GM18861 (cell line): ENCODE measurements around the gene TXN.
"Not testable (repeated sequence)": the region's sequence is repeated elsewhere in the genome, so short reads cannot be mapped to it uniquely, and the experiment has no call there.

ENCODE experiments used
- ATAC-seq: cut with Tn5 transposase; IDR thresholded peaks from one replicate; pipeline ENCODE4 v1.9.1; 2021; ENCODE audit not compliant: unreplicated experiment

The TXN gene

GRCh38 chr9:110257956-110258355 is 1.6 kb upstream of the TXN start:
- ATAC-seq: no peak

DNA sequence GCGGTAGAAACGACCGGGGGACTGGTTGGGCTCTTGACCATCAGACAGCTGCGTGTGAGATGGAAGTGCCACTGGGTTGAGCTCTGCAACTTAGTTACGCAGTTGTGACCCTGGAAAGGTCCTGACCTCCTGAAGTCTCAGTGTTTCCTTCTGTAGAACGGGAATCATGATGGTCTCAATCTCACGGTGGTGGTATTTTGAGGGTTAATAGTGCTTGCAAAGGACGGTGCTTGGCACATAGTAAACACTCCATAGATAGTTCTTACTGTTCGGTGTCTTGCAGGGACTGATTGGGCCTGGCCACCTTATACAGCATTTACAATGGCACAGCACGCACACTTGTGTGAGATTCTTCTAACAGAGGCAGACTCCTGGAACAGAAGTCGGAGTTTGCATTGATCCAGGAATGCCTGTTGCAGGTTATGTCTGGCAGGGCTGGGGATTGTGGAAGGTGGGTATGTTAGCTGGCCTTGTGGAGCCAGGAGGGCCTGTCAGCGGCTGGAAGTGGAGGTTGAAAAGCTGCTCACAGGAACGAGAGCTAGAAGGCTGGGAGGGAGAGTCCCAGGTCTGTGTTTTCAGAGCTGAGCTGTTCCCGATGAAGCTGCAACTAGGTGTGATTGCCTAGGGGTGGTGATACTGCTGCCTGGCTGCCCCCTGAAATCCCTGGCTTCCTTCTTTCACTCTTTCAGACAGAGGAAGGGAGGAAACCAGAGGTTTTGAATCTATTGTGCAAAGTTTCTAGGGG is 962 bp upstream of the TXN start:
- no peak for ATAC-seq

DNA sequence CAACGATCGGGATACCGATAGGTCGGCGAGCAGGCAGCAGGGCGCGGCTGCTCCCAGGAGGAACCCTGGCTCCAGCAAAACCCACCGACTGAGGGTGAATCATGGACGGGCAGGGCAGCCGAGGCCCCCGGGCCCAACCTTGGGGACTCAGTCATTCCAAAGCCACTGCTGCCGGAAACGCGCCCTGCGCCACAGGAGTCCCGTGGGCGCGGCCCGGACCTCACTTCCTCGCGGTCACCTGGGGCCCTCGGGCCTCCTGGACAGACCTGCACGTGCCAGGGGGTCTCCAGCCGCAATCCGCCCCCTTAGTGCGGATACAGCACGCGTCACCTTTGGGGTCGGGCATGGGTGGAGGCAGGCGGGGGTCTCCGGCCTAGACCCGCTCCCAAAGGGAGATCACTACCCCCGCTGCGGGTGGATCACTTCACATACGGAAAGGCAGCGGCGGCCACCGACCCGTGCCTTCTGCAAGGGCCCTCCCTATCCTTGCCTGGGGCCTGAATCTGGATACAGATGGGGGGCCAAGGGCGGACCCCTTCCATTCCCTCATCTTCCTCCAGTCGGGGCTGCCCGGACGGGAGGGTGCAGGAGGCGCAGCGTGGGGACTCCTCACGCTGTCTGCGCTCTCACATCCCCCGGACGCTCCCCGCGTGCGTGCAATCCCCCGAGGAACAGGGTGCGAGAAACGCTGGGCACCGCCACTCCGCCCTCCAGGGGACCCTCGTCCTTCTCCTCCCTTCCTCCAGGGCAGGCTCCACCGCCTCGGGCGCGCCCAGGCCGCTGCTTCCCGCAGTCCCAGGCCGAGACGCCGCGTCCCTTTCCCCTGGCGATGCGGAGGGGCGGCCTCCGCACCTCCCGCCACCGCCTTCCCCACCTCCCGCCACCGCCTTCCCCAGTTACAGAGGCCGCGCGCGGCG is 586 bp downstream of the TXN start:
- ATAC-seq: peak; percentile 5

DNA sequence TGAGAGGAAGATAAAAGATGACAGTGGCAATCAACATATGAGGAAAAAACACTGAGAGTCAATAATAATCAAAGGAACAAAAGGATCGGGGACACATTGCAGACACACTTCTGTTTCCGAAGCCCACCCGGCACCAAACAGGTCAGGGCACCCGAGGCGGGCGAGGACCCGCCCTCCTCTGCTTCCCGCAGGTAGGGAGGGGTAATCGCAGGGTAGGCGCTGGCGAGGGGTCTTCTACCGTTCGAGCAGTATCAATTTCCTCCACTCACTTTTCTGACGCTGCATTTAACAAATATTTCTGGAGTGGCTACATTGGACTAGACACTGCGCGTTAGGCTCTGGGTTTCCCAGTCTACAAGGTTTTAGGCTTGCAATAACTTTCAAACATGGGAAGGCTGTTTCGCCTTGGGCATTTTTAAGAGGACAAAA is 1.3 kb downstream of the TXN start:
- no peak for ATAC-seq

- ATAC-seq: no peak
These were observed 1.8 kb downstream of the TXN start for GRCh38 chr9:110254500-110254899.

GRCh38 chr9:110252509-110253139 is 3.7 kb downstream of the TXN start:
- no peak for ATAC-seq

GRCh38 chr9:110251770-110252169 is 4.5 kb downstream of the TXN start:
- ATAC-seq: not testable (repeated sequence)

DNA sequence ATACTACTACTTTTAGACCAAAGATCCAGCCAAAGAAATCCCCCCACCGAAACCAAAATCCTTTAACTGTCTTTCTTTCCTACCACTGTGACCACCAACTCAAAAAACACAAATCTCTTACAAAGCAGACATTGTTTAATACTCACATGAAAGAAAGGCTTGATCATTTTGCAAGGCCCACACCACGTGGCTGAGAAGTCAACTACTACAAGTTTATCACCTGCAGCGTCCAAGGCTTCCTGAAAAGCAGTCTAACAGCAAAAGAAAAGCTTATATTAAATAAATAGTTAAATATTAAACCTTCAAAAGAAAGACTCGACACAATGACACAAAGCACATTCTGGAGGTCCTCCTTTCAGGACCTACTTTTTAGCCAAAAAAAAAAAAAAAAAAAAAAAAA is 5.1 kb downstream of the TXN start:
- ATAC-seq: no peak

DNA sequence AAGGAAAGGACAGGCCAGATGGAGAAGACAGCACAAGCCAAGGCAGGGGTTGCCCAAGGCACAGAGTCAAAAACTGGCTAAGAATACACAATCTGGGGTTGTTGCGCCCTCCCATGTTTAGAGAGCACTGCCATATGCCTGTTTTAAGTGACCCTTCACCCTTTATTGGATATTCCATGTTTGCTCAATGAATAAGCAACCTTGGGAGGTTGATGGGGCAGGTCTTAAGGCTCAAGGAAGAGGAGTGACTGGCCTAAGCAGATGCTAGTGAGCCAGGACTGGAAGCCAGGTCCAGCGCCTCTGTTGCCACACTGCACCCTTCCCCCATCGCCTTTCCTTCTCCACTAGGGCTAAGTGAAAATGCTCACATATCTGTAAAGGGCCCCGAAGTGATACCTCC is 6.7 kb downstream of the TXN start:
- no peak for ATAC-seq

DNA sequence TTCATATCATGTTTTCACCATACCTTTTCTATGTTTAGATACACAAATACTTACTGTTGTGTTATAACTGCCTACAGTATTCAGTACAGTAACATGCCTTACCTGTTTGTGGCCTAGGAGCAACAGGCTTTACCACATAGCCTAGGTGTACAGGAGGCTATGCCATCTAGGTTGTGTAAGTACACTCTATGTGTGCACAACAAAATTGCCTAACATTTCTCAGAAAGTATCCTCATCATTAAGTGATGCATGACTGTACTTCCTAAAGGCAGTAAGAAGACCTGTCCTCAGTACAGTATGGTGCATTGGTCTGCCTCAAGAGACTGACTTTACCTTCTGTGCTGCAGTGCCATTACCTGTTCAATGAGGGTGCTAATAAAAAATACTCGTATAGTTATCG is 7.9 kb downstream of the TXN start:
- ATAC-seq: no peak

GRCh38 chr9:110246214-110246613 is 10.1 kb downstream of the TXN start:
- ATAC-seq: no peak

- ATAC-seq: no peak
These were observed 11.7 kb downstream of the TXN start for GRCh38 chr9:110244616-110245015.

DNA sequence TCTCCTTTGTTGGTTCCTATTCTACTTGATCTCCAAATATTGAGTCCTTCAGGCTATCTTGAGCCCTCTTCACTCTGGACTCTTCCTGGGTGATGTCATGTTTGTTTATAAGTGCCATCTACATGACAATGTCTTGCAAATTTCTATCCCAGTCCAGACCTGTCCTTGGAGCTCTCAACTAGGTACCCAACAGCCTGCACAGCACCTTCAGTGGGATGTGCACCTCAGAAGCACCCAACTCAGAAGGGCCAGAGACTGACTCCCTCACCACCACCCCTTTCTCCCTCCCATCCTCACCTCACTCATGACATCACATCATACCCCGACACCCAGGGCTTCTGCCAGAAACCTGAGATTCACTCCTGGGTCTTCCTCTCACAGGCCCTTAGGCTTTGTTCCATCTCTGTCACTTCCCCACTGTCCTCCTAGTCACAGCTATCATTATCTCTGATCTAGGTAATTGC is 14.4 kb downstream of the TXN start:
- no peak for ATAC-seq

DNA sequence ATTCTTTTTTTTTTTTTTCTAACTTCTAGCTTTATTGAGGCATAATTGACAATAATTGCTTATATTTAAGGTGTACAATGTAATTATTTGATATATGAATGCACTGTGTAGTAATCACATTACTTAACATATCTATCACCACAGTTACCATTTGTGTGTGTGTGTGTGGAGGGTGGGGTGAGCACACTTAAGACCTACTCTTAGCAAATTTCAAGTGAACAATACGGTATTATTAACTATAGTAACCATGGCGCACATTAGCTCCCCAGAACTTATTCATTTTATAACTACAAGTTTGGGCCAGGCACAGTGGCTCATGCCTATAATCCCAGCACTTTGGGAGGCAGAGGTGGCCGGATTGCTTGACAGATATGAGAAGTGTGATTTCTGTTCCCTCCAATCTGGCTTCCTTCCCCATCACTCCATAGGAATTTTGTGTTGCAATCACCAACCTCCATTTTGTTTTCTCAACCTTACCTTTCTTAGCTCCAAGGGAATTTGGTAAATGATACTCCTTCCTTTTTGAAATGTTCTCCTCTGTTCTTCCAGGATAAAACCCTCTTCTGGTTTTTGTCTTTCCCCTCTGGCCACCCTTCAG is 14.9 kb downstream of the TXN start:
- ATAC-seq: no peak

- no peak for ATAC-seq
These were observed 16.1 kb downstream of the TXN start for GRCh38 chr9:110240198-110240597.

DNA sequence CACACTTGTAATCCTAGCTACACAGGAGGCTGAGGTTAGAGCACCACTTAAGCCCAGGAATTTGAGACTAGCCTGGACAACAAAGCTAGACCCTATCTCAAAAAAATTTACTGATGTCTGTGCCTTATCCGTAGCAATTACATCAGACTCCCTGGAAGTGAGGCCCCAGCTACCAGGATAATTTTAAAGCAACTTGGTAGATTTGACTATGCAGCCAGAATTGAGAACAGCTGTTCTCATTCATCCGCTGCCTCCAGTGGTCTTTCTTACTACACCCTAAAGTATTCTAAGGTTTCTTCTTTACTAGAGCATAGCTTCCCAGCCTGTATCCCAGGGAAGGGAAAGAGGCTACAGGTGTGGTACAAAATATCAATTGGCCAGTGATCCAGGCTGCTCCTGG is 28.0 kb downstream of the TXN start:
- ATAC-seq: no peak

DNA sequence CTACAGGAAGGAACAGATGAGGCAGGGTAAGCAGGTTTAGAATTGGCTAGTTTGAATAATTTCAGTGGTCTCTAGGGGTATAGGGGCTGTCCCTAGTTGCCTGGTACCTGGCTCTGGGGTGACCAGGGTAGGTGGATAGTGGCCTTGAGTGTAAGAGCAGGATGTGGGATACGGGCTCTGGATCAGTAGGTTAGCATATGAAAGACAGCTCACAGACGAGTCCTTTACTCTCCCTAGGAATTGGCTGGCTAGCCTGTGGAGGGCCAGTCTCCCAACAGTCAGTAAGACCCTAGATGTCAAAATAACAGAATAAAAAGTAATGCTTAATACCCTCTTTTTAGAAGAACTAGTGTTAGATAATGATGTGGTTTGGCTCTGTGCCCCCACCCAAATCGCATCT is 31.7 kb downstream of the TXN start:
- no peak for ATAC-seq

DNA sequence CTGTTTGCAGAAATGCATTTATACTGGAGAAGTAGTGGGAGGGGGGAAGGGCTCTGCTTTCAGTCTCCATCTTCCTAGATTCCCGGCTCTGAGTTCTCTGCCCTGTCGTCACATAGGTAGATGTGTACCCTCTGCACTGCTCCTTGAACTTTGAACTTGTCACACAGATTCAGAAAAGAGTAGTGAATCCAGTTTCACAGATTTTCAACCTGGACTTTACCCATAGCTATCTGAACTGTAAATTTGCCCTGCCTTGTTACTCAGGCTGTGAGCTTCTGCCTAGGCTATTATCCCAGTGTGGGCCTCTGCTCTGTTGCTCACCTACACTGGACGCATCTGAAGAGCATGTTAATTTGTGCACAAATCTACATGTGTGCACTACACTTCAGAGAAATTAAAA is 35.5 kb downstream of the TXN start:
- no peak for ATAC-seq

- no peak for ATAC-seq
These were observed 38.6 kb downstream of the TXN start for GRCh38 chr9:110217656-110218099.

DNA sequence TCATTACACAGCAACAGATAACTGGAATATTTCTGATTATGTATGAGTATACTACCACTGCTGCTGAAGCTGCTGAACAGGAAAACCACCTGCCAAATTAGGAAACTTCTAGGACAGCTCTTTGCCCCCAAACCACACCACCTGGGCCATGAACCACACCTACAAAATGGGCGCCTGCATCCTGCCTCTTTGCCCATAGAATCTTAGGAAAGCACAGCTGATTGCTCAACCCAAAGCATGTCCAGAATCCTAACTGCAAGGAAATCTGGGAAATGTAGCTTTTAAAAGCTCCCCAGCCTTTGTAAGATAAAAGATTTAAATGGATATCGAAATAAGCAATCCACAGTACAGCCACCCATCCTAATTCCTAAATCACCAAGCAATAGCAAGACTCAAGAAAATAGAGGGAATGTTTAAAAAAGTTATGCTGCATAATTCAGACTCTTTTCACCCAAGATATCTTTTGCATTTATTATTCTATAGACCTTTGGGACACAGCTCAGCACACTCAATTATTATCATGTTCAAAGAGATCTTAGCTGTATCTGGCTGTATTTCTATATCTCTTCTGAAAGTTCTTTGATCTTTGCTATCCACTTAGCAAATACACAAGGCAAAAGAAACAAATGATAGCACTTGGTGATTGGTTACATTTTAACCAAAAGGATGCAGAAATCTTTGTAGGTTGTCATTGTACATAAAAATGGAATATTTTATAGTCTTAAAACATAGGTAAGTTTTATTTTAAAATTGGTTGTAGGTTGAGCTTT is 41.5 kb downstream of the TXN start:
- ATAC-seq: no peak
